GM21367 (cell line): ENCODE data around the gene GTSE1.

ENCODE experiments used
- ATAC-seq: cut with Tn5 transposase; IDR thresholded peaks from one replicate; pipeline ENCODE4 v1.9.1; 2021; ENCODE audit not compliant: unreplicated experiment

Gene GTSE1

DNA sequence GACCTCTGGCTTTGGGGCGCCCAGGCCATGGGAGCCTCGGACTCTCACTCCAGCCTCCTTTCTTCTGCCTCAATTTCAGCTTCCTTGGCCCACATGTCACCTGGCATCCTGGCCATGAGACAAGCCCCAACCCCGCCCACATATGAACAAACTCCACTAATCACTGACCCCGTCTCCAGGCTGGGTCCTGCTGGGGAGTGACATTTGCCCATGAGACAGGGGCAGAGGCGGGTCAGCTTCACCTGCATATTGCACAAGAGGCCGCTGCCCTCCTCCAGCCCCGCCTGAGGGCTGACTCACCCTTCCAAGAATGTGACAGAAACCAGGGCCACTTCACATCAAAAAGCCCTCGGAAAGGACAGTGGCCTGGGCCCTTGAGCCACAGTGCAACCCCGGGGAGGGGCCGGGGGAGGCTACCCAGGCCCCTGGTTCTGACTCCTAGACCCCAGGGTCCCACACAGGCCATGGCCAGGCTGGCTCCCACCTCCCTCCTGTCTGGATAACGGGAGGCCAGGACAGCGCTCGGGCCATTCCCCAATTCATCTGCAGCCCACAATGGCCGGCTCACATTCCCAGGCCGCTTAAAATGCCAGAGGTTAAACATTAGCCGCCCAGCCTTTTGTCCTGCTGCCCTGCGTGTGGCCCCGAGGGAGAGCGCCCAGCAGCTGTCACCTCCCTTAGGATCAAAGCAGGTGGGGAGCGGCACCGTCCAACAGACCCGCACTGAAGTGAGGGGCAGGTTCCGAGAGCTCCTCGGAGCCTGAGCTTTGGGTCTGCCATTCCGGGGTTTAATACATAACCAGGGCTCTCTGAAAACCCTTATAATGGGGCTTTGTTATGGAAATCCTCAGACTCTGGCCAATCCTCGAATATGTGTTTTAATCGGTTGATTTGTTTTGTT lies 81.1 kb downstream of the GTSE1 start:
- ATAC-seq = no peak

GRCh38 chr22:46378426-46379065 lies 81.9 kb downstream of the GTSE1 start:
- ATAC-seq = no peak

- ATAC-seq = no peak
Observed at GRCh38 chr22:46379066-46379930, 82.6 kb downstream of the GTSE1 start.

DNA sequence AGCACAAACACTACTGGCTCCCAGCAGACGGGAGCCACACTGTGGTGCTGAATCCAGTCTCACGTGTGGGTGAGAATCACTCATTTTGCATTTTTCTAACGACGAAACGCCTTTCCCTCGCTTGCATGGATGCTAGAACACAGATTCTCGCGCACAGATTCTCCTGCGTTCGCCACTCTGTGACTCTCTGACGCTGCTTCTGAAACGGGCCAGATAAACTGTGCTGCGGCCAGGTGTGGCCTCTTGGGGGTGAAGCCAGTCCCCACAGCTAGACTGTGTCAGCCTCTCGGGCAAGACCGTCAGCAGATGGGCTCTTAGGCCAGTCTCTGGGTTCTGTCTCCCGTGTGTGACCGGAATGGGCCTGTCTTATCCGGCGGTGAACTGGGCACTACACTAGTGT lies 83.4 kb downstream of the GTSE1 start:
- ATAC-seq = no peak
